Ovary (tissue), 3 donors: Measurements from ENCODE around the gene RAPGEF6.

Source experiments
- CTCF ChIP-seq, 3 donors: fragments of 450-650 bp in 2 of 3; fragments of 200-600 bp in 1 of 3; IDR thresholded peaks; one replicate each; pipeline versions ENCODE4 v1.5.1 to v1.8.0; 2016 to 2022; ENCODE audit warnings: antibody characterized with exemption in 3 of 3, mild to moderate bottlenecking in 1 of 3
- EP300 ChIP-seq: sonication (generic); formaldehyde crosslinking; IDR thresholded peaks from one replicate; pipeline ENCODE4 v1.6.1; 2017; ENCODE audit warnings: antibody characterized with exemption
- POLR2A ChIP-seq: fragments of 450-650 bp; IDR thresholded peaks from one replicate; pipeline ENCODE4 v1.6.1; 2017; ENCODE audit warnings: antibody characterized with exemption, mild to moderate bottlenecking, moderate library complexity
- donor health status: DM: no; HTN: no; CAD: no.

- TF ChIP-seq POLR2A (no peak), CTCF (IDR thresholded peaks at IDR 0.05) (no peak), EP300 (no peak)
Measured at GRCh38 chr5:131436081-131436480, 198.9 kb downstream of the RAPGEF6 start.
